Measurements from ENCODE around the gene ABCB9. TPM values are rescaled to one million over a fixed set of nuclear protein-coding genes. Genes with fewer than 3 reads are reported as not detected.

Gene ABCB9
- total RNA-seq, 1 donor from 2014 or later: 11.6 TPM

DNA sequence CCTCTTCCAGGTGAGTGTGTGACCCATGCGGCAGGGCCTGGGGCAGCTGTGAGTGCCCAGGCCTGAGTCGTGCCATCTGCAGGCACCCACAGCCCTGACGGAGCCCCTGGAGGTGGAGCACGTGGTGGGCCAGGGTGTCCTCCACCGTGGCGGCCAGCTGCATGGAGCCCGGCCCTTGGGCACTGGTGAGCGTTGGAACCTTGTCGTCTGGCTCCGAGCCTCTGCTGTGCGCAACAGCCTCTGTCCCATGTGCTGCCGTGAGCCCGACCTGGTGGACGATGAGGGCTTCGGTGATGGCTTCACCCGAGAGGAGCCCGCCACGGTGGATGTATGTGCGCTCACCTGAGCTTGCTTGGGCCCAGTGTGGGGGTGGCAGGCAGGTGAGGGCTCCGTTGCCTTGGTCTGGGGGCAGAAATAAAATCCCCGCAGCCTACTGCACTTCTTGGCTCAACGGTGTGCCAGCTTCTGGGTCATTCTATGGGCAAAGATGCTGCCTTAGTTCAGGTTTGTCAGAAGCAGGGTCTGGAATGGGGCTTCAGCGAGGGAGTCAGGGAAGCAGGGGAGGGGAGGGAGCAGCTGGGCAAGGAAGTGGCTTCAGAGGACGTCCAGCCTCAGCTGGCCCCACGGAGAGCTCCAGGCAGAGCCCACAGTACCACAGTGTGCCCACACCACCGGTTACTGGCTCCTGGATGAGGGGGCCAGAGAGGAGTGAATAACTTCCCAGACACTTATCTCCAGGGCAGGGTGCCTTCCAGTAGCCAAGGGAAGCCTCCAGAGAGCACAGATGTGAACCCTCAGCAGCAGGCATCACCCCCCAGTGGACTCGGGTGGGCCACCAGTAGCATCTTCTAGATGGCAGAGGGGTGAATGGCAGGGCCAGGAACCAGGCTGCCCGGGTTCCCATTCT is 13.0 kb upstream of the ABCB9 start:
- peak overlapping the region; percentile 57 for H2AFZ ChIP-seq (ENCODE audit: low read depth, low read length)
- H3K27me3 Mint-ChIP-seq (ENCODE audit: low read depth, unreplicated experiment): no peaks in the 10 kb centered on the region
- peak overlapping the region; percentile 89 for H3K9ac ChIP-seq (ENCODE audit: low read length)
- H3K9me3 ChIP-seq (ENCODE audit: insufficient read depth, low read depth, low read length): no peaks in the 10 kb centered on the region
- H3K27ac Mint-ChIP-seq (ENCODE audit: unreplicated experiment): peak overlapping the region; percentile 78
- peaks cover 48% of the 10 kb centered on the region for H3K4me1 ChIP-seq (ENCODE audit: insufficient read depth, low read length)
- H3K4me1 Mint-ChIP-seq (ENCODE audit: low read depth, unreplicated experiment): peaks cover 28% of the 10 kb centered on the region
- no peaks in the 10 kb centered on the region for H3K9me3 Mint-ChIP-seq (ENCODE audit: unreplicated experiment)
- no peak for FAIRE-seq
- H3K79me2 ChIP-seq (ENCODE audit: insufficient read depth, low read length): peaks cover 83% of the 10 kb centered on the region
- TF ChIP-seq CTCF (IDR thresholded peaks at IDR 0.05; ENCODE audit: insufficient read depth, low read depth, low read length) (no peak), EZH2 (IDR thresholded peaks at IDR 0.05; ENCODE audit: insufficient read depth, low read length) (no peak)
- H3K4me3 Mint-ChIP-seq (ENCODE audit: unreplicated experiment): peak overlapping the region; percentile 85
- no peaks in the 10 kb centered on the region for H3K36me3 ChIP-seq (ENCODE audit: insufficient read depth, low read length)
- H3K4me2 ChIP-seq (ENCODE audit: low read length): peak overlapping the region; percentile 93
- peaks cover 28% of the 10 kb centered on the region for H4K20me1 ChIP-seq (ENCODE audit: insufficient read depth, low read length)
- DNase-seq (ENCODE audit: low read depth): no peak
- no peaks in the 10 kb centered on the region for H3K27me3 ChIP-seq (ENCODE audit: insufficient read depth, low read length)
- H3K27ac ChIP-seq (ENCODE audit: low read depth, low read length): peak overlapping the region; percentile 67
- H3K36me3 Mint-ChIP-seq (ENCODE audit: low read depth, unreplicated experiment): peaks cover 2% of the 10 kb centered on the region
- H3K4me3 ChIP-seq (ENCODE audit: insufficient read depth, low read depth, low read length): peak overlapping the region; percentile 83

GRCh38 chr12:122978507-122978955 is 12.3 kb upstream of the ABCB9 start:
- H3K9me3 Mint-ChIP-seq (ENCODE audit: unreplicated experiment): no peaks in the 10 kb centered on the region
- no peak overlapping the region for H3K4me3 Mint-ChIP-seq (ENCODE audit: unreplicated experiment)
- H4K20me1 ChIP-seq (ENCODE audit: insufficient read depth, low read length): peaks cover 22% of the 10 kb centered on the region
- no peak overlapping the region for H3K4me3 ChIP-seq (ENCODE audit: insufficient read depth, low read depth, low read length)
- H3K4me1 Mint-ChIP-seq (ENCODE audit: low read depth, unreplicated experiment): peaks cover 23% of the 10 kb centered on the region
- no peaks in the 10 kb centered on the region for H3K36me3 ChIP-seq (ENCODE audit: insufficient read depth, low read length)
- H3K9ac ChIP-seq (ENCODE audit: low read length): no peak overlapping the region
- H3K36me3 Mint-ChIP-seq (ENCODE audit: low read depth, unreplicated experiment): no peaks in the 10 kb centered on the region
- TF ChIP-seq EZH2 (IDR thresholded peaks at IDR 0.05; ENCODE audit: insufficient read depth, low read length) (no peak), CTCF (IDR thresholded peaks at IDR 0.05; ENCODE audit: insufficient read depth, low read depth, low read length) (no peak)
- DNase-seq (ENCODE audit: low read depth) (no peak), FAIRE-seq (no peak)
- peaks cover 46% of the 10 kb centered on the region for H3K4me1 ChIP-seq (ENCODE audit: insufficient read depth, low read length)
- H3K27ac ChIP-seq (ENCODE audit: low read depth, low read length): no peak overlapping the region
- no peaks in the 10 kb centered on the region for H3K27me3 Mint-ChIP-seq (ENCODE audit: low read depth, unreplicated experiment)
- H3K4me2 ChIP-seq (ENCODE audit: low read length): no peak overlapping the region
- H2AFZ ChIP-seq (ENCODE audit: low read depth, low read length): no peak overlapping the region
- H3K79me2 ChIP-seq (ENCODE audit: insufficient read depth, low read length): peaks cover 83% of the 10 kb centered on the region
- no peak overlapping the region for H3K27ac Mint-ChIP-seq (ENCODE audit: unreplicated experiment)
- no peaks in the 10 kb centered on the region for H3K27me3 ChIP-seq (ENCODE audit: insufficient read depth, low read length)
- H3K9me3 ChIP-seq (ENCODE audit: insufficient read depth, low read depth, low read length): no peaks in the 10 kb centered on the region
